Measurements from ENCODE around the gene MBD6.

DNA sequence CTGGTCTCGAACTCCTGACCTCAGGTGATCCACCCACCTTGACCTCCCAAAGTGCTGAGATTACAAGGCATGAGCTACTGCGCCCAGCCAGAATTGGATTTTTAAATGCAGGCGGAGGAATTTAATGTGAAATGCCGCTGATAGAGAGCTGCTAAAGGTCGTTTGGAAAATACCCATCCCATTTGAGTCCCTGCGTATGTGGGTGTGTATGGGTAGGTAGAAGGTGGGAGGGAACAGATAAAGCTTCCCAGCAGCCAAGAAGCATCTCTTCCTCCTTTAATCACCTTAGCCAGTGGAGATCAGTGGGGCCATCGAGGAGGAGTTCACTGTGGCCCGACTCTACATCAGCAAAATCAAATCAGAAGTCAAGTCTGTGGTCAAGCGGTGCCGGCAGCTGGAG lies 52.2 kb downstream of the MBD6 start:
- TF ChIP-seq, protein P1, sequence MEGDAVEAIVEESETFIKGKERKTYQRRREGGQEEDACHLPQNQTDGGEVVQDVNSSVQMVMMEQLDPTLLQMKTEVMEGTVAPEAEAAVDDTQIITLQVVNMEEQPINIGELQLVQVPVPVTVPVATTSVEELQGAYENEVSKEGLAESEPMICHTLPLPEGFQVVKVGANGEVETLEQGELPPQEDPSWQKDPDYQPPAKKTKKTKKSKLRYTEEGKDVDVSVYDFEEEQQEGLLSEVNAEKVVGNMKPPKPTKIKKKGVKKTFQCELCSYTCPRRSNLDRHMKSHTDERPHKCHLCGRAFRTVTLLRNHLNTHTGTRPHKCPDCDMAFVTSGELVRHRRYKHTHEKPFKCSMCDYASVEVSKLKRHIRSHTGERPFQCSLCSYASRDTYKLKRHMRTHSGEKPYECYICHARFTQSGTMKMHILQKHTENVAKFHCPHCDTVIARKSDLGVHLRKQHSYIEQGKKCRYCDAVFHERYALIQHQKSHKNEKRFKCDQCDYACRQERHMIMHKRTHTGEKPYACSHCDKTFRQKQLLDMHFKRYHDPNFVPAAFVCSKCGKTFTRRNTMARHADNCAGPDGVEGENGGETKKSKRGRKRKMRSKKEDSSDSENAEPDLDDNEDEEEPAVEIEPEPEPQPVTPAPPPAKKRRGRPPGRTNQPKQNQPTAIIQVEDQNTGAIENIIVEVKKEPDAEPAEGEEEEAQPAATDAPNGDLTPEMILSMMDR (IDR thresholded peaks at IDR 0.05 in 8 of 11, conservative IDR thresholded peaks at IDR 0.05 in 3 of 11), result no peak
- TF ChIP-seq POLR2A (IDR thresholded peaks at IDR 0.05), result no peak
